ENCODE data around the gene MTRFR.
"Not testable (repeated sequence)": the region's sequence is repeated elsewhere in the genome, so short reads cannot be mapped to it uniquely, and the experiment has no call there.

The MTRFR gene

DNA sequence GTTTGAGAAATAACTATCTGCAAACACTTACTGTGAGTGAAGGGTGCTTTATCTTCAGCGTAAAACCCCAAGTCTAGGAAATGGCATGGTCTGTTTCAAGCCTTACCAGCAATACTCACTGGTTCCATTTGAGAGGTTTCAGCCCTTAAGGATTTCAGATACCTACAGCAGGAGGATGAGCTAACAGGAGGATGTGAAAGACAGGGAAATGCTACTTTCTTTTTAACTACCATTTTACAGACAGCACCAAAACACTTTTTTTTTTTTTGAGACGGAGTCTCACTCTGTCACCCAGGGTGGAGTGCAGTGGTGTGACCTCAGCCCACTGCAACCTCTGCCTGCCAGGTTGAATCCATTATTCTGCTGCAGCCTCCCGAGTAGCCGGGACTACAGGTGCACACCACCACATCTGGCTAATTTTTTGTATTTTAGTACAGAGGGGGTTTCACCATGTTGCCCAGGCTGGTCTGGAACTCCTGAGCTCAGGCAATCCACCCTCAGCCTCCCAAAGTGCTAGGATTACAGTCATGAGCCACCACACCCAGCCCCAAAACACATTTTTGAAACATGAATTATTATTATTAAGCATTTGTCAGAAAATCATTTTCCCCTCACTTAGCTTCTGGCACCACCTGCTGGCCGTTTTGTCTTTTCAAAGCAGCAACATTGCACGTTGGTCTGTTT is 4.6 kb downstream of the MTRFR start:
- no peaks in the 10 kb centered on the region for H3K9me3 ChIP-seq (ENCODE audit: low read length)
- H3K27me3 ChIP-seq (ENCODE audit: insufficient read depth, low read length), result no peaks in the 10 kb centered on the region
- no peak overlapping the region for H2AFZ ChIP-seq (ENCODE audit: low read depth, low read length)
- peaks cover 9% of the 10 kb centered on the region for H3K36me3 ChIP-seq (ENCODE audit: insufficient read depth, low read length)
- peaks cover 13% of the 10 kb centered on the region for H3K4me1 ChIP-seq (ENCODE audit: insufficient read depth, low read length)
- no peak overlapping the region for H3K4me3 ChIP-seq (ENCODE audit: low read length)

DNA sequence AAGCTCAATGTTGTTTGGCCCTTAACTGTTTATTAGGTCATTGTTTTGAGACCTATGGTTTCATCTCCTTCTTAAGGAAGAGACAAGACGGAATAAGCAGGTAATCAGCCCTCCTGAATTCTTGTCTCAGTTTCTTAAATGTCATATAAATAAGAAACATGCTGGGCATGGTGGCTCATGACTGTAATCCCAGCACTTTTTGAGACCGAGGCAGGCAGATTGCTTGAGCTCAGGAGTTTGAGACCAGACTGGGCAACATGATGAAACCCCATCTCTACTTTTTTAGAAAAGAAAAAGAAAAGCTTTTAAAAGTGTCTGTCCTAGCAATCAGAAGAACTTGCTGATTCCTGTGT is 5.1 kb downstream of the MTRFR start:
- Histone ChIP-seq H3K36me3 (ENCODE audit: insufficient read depth, low read length) (peaks cover 9% of the 10 kb centered on the region), H3K9me3 (ENCODE audit: low read length) (no peaks in the 10 kb centered on the region), H2AFZ (ENCODE audit: low read depth, low read length) (no peak overlapping the region), H3K4me1 (ENCODE audit: insufficient read depth, low read length) (peaks cover 14% of the 10 kb centered on the region), H3K27me3 (ENCODE audit: insufficient read depth, low read length) (no peaks in the 10 kb centered on the region), H3K4me3 (ENCODE audit: low read length) (no peak overlapping the region)

GRCh38 chr12:123238961-123239360 is 5.7 kb downstream of the MTRFR start:
- Histone ChIP-seq H3K27me3 (ENCODE audit: insufficient read depth, low read length) (no peaks in the 10 kb centered on the region), H2AFZ (ENCODE audit: low read depth, low read length) (no peak overlapping the region), H3K9me3 (ENCODE audit: low read length) (no peaks in the 10 kb centered on the region), H3K4me1 (ENCODE audit: insufficient read depth, low read length) (peaks cover 9% of the 10 kb centered on the region), H3K36me3 (ENCODE audit: insufficient read depth, low read length) (peaks cover 9% of the 10 kb centered on the region), H3K4me3 (ENCODE audit: low read length) (no peak overlapping the region)

- Histone ChIP-seq H3K36me3 (ENCODE audit: insufficient read depth, low read length) (peaks cover 11% of the 10 kb centered on the region), H2AFZ (ENCODE audit: low read depth, low read length) (no peak overlapping the region), H3K9me3 (ENCODE audit: low read length) (peaks cover 2% of the 10 kb centered on the region), H3K4me1 (ENCODE audit: insufficient read depth, low read length) (peaks cover 6% of the 10 kb centered on the region), H3K27me3 (ENCODE audit: insufficient read depth, low read length) (no peaks in the 10 kb centered on the region), H3K4me3 (ENCODE audit: low read length) (no peak overlapping the region)
Observed at GRCh38 chr12:123242116-123242904, 9.1 kb downstream of the MTRFR start.

- Histone ChIP-seq H3K36me3 (ENCODE audit: insufficient read depth, low read length) (peaks cover 11% of the 10 kb centered on the region), H3K4me3 (ENCODE audit: low read length) (no peak overlapping the region), H3K27me3 (ENCODE audit: insufficient read depth, low read length) (no peaks in the 10 kb centered on the region), H2AFZ (ENCODE audit: low read depth, low read length) (no peak overlapping the region), H3K9me3 (ENCODE audit: low read length) (peaks cover 5% of the 10 kb centered on the region), H3K4me1 (ENCODE audit: insufficient read depth, low read length) (peaks cover 6% of the 10 kb centered on the region)
Observed at GRCh38 chr12:123243671-123244262, 10.5 kb downstream of the MTRFR start.

- peaks cover 6% of the 10 kb centered on the region for H3K4me1 ChIP-seq (ENCODE audit: insufficient read depth, low read length)
- H3K27me3 ChIP-seq (ENCODE audit: insufficient read depth, low read length), result no peaks in the 10 kb centered on the region
- no peak overlapping the region for H3K4me3 ChIP-seq (ENCODE audit: low read length)
- no peak overlapping the region for H2AFZ ChIP-seq (ENCODE audit: low read depth, low read length)
- peaks cover 11% of the 10 kb centered on the region for H3K9me3 ChIP-seq (ENCODE audit: low read length)
- H3K36me3 ChIP-seq (ENCODE audit: insufficient read depth, low read length), result peaks cover 9% of the 10 kb centered on the region
Observed at GRCh38 chr12:123245678-123246077, 12.4 kb downstream of the MTRFR start.

GRCh38 chr12:123248129-123248528 is 14.9 kb downstream of the MTRFR start:
- not testable (repeated sequence) for H2AFZ ChIP-seq (ENCODE audit: low read depth, low read length); H3K4me1 ChIP-seq (ENCODE audit: insufficient read depth, low read length); H3K4me3 ChIP-seq (ENCODE audit: low read length); H3K27me3 ChIP-seq (ENCODE audit: insufficient read depth, low read length); H3K36me3 ChIP-seq (ENCODE audit: insufficient read depth, low read length)
- H3K9me3 ChIP-seq (ENCODE audit: low read length), result peaks cover 11% of the 10 kb centered on the region

DNA sequence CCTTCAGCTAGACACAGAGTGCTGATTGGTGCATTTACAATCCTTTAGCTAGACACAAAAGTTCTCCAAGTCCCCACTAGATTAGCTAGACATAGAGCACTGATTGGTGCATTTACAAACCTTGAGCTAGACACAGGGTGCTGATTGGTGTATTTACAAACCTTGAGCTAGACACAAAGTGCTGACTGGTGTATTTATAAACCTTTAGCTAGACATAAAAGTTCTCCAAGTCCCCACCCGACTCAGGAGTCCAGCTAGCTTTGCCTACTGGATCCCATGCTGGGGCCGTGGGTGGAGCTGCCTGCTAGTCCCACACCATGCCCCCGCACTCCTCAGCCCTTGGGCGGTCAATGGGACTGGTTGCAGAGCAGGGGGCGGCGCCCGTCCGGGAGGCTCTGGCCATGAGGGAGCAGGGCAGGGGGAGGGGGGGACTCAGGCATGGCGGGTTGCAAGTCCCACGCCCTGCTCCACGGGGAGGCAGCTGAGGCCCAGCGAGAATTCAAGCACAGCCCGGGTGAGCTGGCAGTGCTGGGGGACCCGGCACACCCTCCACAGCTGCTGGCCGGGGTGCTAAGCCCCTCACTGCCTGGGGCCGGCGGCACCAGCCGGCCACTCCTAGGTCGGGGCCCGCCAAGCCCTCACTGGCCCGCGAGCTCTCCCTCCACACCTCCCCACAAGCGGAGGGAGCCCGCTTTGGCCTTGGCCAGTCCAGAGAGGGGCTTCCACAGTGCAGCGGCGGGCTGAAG is 15.9 kb downstream of the MTRFR start:
- H3K9me3 ChIP-seq (ENCODE audit: low read length), result peaks cover 11% of the 10 kb centered on the region
- not testable (repeated sequence) for H3K4me1 ChIP-seq (ENCODE audit: insufficient read depth, low read length); H3K4me3 ChIP-seq (ENCODE audit: low read length); H2AFZ ChIP-seq (ENCODE audit: low read depth, low read length); H3K27me3 ChIP-seq (ENCODE audit: insufficient read depth, low read length)
- peaks cover 16% of the 10 kb centered on the region for H3K36me3 ChIP-seq (ENCODE audit: insufficient read depth, low read length)

DNA sequence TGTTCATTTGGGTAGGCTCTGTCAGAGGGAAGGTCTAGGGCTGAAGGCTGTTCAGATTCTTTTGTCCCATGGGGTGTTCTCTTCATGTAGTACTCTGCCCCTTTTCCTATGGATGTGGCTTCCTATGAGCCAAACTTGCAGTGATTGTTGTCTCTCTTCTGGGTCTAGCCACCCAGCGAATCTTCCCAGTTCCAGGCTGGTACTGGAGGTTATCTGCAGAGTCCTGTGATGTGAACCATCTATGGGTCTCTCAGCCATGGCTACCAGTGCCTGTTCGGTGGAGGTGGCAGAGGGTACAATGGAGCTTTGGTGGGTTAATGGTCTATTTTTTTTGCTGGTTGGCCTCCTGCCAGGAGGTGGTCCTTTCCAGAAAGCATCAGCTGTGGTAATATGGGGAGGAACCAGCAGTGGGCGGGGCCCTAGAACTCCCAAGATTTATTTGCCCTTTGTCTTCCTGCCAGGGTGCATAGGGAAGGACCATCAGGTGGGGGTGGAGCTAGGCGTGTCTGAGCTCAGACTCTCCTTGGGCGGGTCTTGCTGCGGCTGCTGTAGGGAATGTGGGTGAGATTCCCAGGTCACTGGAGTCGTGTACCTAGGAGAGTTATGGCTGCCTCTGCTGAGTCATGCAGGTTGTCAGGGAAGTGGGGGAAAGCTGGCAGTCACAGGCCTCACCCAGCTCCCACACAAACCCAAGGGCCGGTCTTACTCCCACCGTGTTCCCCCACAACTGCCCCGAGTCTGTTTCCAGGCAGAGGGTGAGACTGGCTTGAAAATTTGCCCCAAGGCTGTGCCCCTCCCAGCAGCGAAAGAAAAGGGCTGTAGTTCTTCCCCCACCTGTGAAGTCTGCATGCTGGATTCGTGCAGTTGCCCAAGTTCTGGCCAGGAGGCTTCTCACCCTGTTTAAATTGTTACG is 17.5 kb downstream of the MTRFR start:
- H3K4me1 ChIP-seq (ENCODE audit: insufficient read depth, low read length), result no peaks in the 10 kb centered on the region
- no peak overlapping the region for H3K4me3 ChIP-seq (ENCODE audit: low read length)
- no peak overlapping the region for H2AFZ ChIP-seq (ENCODE audit: low read depth, low read length)
- H3K27me3 ChIP-seq (ENCODE audit: insufficient read depth, low read length), result no peaks in the 10 kb centered on the region
- peaks cover 10% of the 10 kb centered on the region for H3K9me3 ChIP-seq (ENCODE audit: low read length)
- peaks cover 25% of the 10 kb centered on the region for H3K36me3 ChIP-seq (ENCODE audit: insufficient read depth, low read length)

DNA sequence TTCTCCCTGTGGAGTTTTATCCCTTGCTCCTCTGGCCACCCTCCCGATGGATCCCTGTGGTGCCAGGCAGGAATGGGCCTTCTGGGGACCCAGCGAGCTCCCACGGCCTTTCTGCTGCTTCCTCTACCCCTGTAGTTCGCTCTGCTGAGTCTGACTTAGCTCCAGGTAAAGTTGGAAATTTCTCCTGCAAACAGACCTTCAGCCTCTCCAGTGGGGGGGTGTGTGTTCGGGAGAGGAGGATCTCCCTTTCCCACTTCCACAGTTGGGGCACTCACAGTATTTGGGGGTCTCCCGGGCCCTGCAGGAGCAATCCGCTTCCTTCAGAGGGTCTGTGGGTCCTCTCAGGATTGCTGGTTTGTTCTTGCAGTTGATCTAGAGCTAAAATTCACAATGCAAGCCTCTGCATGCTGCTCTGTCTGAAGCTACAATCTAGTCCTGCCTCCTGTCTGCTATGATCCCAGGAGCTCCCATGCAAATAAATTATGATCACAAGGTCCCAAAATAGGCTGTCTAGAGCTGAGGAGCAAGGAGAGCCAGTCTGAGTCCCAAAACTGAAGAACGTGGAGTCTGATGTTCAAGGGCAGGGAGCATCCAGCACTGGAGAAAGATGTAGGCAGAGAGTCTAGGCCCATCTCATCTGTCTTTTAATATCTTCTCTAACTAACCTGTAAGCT is 18.3 kb downstream of the MTRFR start:
- Histone ChIP-seq H3K27me3 (ENCODE audit: insufficient read depth, low read length) (no peaks in the 10 kb centered on the region), H3K36me3 (ENCODE audit: insufficient read depth, low read length) (peaks cover 32% of the 10 kb centered on the region), H3K4me1 (ENCODE audit: insufficient read depth, low read length) (no peaks in the 10 kb centered on the region), H2AFZ (ENCODE audit: low read depth, low read length) (no peak overlapping the region), H3K9me3 (ENCODE audit: low read length) (peaks cover 8% of the 10 kb centered on the region), H3K4me3 (ENCODE audit: low read length) (no peak overlapping the region)

DNA sequence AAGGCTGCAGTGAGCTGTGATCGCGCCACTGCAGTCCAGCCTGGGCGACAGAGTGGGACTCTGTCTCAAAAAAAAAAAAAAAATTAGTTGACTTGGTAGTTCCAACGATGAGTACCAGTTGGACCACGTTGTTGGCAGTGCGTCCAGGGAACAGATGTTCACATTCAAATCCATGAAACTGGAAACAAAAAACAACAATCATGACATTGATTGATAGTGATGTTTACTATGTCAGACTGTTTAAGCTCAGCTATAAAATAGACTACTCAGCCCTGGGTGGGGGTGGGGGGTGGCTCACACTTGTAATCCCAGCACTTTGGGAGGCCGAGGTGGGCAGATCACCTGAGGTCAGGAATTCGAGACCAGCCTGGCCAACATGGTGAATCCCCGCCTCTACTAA is 19.1 kb downstream of the MTRFR start:
- H3K4me1 ChIP-seq (ENCODE audit: insufficient read depth, low read length); H3K4me3 ChIP-seq (ENCODE audit: low read length); H2AFZ ChIP-seq (ENCODE audit: low read depth, low read length); H3K27me3 ChIP-seq (ENCODE audit: insufficient read depth, low read length); H3K9me3 ChIP-seq (ENCODE audit: low read length): not testable (repeated sequence)
- peaks cover 38% of the 10 kb centered on the region for H3K36me3 ChIP-seq (ENCODE audit: insufficient read depth, low read length)
